BJ (cell line): ENCODE data around the gene CHST12. TPM values are rescaled to one million over a fixed set of nuclear protein-coding genes. Genes with fewer than 3 reads are reported as not detected.

ENCODE experiments used
- CTCF ChIA-PET: fragments of 350-600 bp; formaldehyde crosslinking; extraction: SDS; loops from one replicate; lab custom pipeline; 2021; ENCODE audit warnings: antibody characterized with exemption, inconsistent platforms; lab: Yijun Ruan, JAX
- POLR2A ChIA-PET: fragments of 300-600 bp; sonication (Branson Sonifier 250); formaldehyde crosslinking; extraction: SDS; loops from one replicate; lab custom pipeline; 2021; ENCODE audit warnings: antibody characterized with exemption; lab: Charles Lee
- DNase-seq: peaks from one replicate; pipeline ENCODE4 v3.0.0-alpha.2; 2011; ENCODE audit warnings: low read depth
- H3K27me3 ChIP-seq: 2 replicates; pipeline ENCODE4 v1.6.0; 2011; ENCODE audit warnings: low read length; ENCODE audit not compliant: control insufficient read depth, insufficient read depth
- H3K36me3 ChIP-seq: 2 replicates; pipeline ENCODE4 v1.5.1; 2011; ENCODE audit warnings: low read length; ENCODE audit not compliant: control insufficient read depth, insufficient read depth
- H3K4me3 ChIP-seq: 2 replicates; pipeline ENCODE4 v1.5.1; 2011; ENCODE audit warnings: low read depth, mild to moderate bottlenecking, control low read depth, low read length
- polyA plus RNA-seq: library from polyadenylated mRNA; depleted of rRNA; stranded (reverse); fragments of >200 nt; gene quantifications from 2 replicates; pipeline ENCODE4 v1.2.3, GENCODE V29; 2011
- TF ChIP-seq, protein P1 (sequence below): IDR thresholded peaks from 2 replicates; pipeline ENCODE4 v1.5.1; 2011; ENCODE audit warnings: low read depth, mild to moderate bottlenecking, control low read depth, inconsistent platforms, low read length, moderate library complexity; ENCODE audit not compliant: insufficient read depth

CHST12 gene
- polyA plus RNA-seq, 1 experiment = 18.4 TPM

DNA sequence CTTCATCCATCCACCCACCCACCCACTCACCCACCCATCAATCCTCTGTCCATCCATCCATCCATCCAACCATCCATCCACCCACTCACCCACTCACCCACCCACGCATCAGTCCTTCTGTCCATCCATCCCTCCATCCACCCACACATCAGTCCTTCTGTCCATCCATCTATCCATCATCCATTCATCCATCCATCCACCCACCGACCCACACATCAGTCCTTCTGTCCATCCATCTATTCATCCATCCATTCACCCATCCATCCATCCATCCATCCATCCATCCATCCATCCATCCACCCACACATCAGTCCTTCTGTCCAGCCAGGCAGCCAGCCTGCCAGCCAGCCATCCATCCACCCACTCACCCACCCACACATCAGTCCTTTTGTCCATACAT, 88.6 kb downstream of the CHST12 start:
- CTCF ChIA-PET = no interaction called here
- TF ChIP-seq, protein P1, sequence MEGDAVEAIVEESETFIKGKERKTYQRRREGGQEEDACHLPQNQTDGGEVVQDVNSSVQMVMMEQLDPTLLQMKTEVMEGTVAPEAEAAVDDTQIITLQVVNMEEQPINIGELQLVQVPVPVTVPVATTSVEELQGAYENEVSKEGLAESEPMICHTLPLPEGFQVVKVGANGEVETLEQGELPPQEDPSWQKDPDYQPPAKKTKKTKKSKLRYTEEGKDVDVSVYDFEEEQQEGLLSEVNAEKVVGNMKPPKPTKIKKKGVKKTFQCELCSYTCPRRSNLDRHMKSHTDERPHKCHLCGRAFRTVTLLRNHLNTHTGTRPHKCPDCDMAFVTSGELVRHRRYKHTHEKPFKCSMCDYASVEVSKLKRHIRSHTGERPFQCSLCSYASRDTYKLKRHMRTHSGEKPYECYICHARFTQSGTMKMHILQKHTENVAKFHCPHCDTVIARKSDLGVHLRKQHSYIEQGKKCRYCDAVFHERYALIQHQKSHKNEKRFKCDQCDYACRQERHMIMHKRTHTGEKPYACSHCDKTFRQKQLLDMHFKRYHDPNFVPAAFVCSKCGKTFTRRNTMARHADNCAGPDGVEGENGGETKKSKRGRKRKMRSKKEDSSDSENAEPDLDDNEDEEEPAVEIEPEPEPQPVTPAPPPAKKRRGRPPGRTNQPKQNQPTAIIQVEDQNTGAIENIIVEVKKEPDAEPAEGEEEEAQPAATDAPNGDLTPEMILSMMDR = no peak
- Histone ChIP-seq H3K27me3 (no peaks in the 10 kb centered on the region; the same call in 1 of the 2 replicates), H3K4me3 (no peak overlapping the region), H3K36me3 (no peaks in the 10 kb centered on the region)
- no peak for DNase-seq
- POLR2A ChIA-PET = no interaction called here

DNA sequence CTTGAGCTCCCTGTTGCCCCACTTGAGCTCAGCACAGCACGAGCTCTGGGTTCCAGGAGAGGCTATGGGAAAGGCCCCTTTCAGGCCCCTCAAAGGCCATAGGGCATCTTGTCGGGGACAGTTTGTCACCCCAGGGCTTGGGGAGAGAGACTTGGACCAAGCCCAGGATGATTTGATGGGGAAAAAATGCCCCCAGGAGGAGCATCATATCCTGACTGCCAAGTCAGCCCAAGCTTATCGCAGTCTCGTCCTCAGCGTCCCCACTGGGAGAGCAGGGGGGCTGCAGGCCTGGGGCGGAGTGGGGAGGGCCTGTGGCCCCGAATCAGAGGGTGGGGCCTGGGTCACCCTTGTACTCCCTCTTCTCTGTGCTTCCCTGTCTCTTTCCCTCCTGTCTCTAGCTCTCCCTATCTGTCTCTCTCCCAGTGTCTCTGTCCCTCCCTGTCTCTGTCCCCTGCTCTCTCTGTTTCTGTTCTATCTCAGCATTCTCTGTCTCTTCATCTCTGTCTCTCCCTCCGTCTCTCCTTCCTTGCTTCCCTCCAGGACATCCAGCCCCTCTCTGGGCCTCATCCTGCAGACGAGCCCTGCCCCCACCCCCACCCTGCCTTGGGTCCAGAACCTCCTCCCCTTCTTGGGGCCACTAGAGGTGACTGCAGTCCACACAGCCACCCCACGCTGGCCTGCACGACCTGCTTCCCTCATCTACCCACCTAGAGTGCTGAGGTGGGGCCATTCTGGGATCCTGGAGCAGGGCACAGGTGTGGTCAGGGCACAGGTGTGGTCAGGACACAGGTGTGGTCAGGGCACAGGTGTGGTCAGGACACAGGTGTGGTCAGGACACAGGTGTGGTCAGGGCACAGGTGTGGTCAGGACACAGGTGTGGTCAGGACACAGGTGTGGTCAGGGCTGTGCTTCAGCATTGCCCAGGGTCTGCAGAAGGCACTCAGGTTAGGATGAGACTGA, 90.1 kb downstream of the CHST12 start:
- POLR2A ChIA-PET = no interaction called here
- DNase-seq = no peak
- no peaks in the 10 kb centered on the region for H3K36me3 ChIP-seq
- TF ChIP-seq, protein P1 = no peak
- peaks cover 4% of the 10 kb centered on the region for H3K27me3 ChIP-seq
- H3K4me3 ChIP-seq = no peak overlapping the region
- CTCF ChIA-PET = interaction anchor here (0.8 to 1.1 kb wide), 5 partner anchors 13 to 187 kb away, joined by 3 read pairs; no protein-coding TSS in a partner anchor

DNA sequence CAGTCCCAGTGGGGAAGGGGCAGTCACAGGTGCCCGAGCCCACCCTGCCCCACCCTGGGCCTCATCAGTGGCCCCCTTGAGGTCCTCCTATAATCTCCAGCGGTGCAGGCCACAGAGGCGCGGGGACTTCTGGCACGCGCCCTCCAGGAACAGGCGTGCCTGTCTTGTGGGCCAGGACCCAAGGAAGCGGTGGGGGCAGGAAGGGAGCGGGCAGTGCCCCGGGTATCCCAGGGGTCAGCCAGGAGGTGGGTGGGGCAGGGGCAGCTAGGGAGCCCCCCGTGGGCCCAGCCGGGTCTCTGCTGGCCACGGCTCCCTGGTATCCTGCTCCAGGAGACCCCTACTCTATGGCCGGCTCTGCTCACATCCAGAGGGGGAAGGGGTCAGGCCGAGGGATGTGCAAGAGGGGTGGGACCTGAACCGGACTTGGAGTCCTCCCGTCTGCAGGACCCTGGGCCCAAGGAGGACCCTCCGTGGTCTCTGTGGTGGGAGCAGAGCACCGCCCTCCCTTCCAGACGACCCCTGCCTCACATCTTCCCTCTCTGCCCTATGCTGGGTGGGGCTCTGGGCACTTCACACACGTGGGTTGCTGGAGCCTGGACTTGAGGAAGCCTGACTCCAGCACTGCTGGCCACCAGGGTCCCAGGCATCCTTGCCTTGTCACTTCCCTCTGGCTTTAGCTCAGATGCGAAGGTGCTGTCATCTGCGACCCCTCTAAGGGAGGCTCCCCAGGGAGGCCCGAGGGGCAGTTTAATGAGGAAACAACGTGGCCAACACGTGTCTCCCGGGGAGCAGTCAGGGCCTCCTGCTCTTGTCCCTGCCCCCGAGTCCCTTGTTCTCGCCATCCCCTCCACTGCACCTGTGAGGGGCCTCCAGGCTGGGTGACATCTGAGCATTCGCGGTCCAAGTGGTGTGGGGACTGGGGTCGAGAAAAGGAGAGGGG, 91.0 kb downstream of the CHST12 start:
- peaks cover 4% of the 10 kb centered on the region for H3K27me3 ChIP-seq
- CTCF ChIA-PET = no interaction called here
- no peak for DNase-seq
- no peaks in the 10 kb centered on the region for H3K36me3 ChIP-seq
- POLR2A ChIA-PET = no interaction called here
- TF ChIP-seq, protein P1 = no peak
- H3K4me3 ChIP-seq = no peak overlapping the region

DNA sequence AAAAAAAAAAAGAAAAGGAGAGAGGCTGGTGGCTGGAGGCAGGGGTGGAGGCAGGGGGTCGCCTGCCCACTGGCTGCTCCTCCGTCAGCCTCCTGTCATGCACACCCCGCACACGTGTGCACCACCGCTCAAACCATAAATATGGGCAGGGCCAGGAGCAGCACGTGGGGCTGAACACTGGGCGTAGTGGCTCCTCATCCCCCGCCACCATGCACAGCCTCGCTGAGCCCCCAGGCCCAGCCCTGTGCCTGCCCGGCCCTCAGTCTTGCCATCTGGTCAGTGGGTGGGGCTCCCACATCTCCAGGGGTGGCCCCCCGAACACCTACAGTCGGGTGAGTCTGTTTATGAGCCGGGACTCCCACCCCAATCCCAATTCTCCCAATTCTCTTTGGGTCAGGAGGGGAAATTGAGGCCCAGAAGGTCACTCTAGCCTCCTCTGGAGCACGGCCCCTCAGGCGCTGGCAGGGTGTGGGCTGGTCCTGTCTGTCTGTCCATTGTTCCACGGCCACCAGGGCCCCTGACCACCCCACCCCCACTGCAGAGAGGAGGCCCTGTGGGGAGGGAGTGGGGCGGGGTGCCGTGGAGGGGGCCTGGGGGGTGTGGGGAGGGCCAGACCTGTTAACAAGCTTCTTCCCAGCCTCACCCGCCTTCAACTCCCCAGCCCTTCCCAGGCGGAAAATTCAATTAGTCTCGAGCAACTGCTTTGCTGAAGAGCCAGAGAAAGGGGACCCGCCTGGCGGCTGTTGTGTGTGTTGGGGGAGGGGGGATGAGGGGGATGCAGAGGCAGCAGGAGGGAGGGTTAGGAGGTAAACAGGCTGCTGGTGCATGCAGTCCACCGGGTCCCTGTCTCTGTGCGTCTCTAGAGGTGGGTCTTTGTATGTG, 92.2 kb downstream of the CHST12 start:
- CTCF ChIA-PET = no interaction called here

More for the DNA sequence above, 92.2 kb downstream of the CHST12 start:
- no peak overlapping the region for H3K4me3 ChIP-seq
- no peak for DNase-seq
- POLR2A ChIA-PET = no interaction called here
- H3K27me3 ChIP-seq = peaks cover 4% of the 10 kb centered on the region
- H3K36me3 ChIP-seq = no peaks in the 10 kb centered on the region
- TF ChIP-seq, protein P1 = no peak
